ENCODE measurements around the gene PGRMC2.

- TF ChIP-seq ZNF384 (IDR thresholded peaks at IDR 0.05): no peak
- TF ChIP-seq FOXA1 (IDR thresholded peaks at IDR 0.05): no peak
- no peak for TF ChIP-seq SP1 (IDR thresholded peaks at IDR 0.05)
- TF ChIP-seq FOXK2 (IDR thresholded peaks at IDR 0.05): no peak
- no peak for TF ChIP-seq TARDBP (IDR thresholded peaks at IDR 0.05)
- no peak for TF ChIP-seq FOXM1 (IDR thresholded peaks at IDR 0.05; ENCODE audit: borderline replicate concordance)
- TF ChIP-seq ARNT (IDR thresholded peaks at IDR 0.05): no peak
- TF ChIP-seq SUZ12 (IDR thresholded peaks at IDR 0.05): no peak
These were observed 10.6 kb upstream of the PGRMC2 start for GRCh38 chr4:128298146-128298758.
